ENCODE data around the gene TMF1.

DNA sequence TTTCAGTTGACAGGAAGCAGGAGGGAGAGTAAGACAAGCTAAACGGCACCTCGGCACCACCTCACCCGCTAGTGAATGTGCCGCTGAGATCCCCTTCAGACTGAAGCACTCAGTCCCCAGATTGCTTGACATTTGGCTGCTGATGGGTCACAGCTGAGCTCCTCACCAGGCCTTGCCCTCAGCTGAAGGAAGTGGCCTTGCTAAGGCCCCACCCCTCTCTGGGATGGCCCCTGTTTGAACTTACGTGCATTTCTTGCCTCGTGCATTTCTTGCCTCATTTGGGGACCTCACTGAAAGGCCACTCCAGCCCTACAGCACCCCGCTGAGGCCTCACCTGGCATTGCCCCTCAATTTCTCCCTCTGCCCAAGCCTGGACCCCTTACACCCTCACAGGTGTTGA lies 78.5 kb downstream of the TMF1 start:
- TF ChIP-seq POLR2A (IDR thresholded peaks at IDR 0.05; ENCODE audit: low read depth, low read length) (no peak), POLR2AphosphoS5 (IDR thresholded peaks at IDR 0.05; ENCODE audit: low read depth, low read length) (no peak)
